Glutamatergic neuron (in vitro differentiated cells): Measurements from ENCODE around the gene MEGF9. TPM values are rescaled to one million over a fixed set of nuclear protein-coding genes. Genes with fewer than 3 reads are reported as not detected.

Source experiments
- DNase-seq: peaks from one replicate; pipeline ENCODE4 v3.0.0; 2022
- H3K27ac Mint-ChIP-seq: one replicate; pipeline ENCODE4 v1.8.0; 2020; ENCODE audit warnings: mild to moderate bottlenecking, mixed read lengths, inconsistent platforms; ENCODE audit not compliant: unreplicated experiment
- H3K27me3 Mint-ChIP-seq: one replicate; pipeline ENCODE4 v1.8.0; 2020; ENCODE audit warnings: mild to moderate bottlenecking, moderate library complexity, mixed read lengths, inconsistent platforms; ENCODE audit not compliant: unreplicated experiment
- H3K36me3 Mint-ChIP-seq: one replicate; pipeline ENCODE4 v1.8.0; 2020; ENCODE audit warnings: mild to moderate bottlenecking, mixed read lengths, inconsistent platforms; ENCODE audit not compliant: unreplicated experiment
- H3K4me1 Mint-ChIP-seq: one replicate; pipeline ENCODE4 v1.8.0; 2020; ENCODE audit warnings: mild to moderate bottlenecking, low read depth, mixed read lengths, inconsistent platforms; ENCODE audit not compliant: unreplicated experiment
- H3K4me3 Mint-ChIP-seq: one replicate; pipeline ENCODE4 v1.8.0; 2020; ENCODE audit warnings: mild to moderate bottlenecking, mixed read lengths, inconsistent platforms; ENCODE audit not compliant: unreplicated experiment
- H3K9me3 Mint-ChIP-seq: one replicate; pipeline ENCODE4 v1.8.0; 2020; ENCODE audit warnings: mild to moderate bottlenecking, moderate library complexity, mixed read lengths, inconsistent platforms; ENCODE audit not compliant: unreplicated experiment
- total RNA-seq: library from RNA; stranded (reverse); fragmentation: NEBNext Ultra II Directional; extraction: Animal tissue kit (Norgen Biotek cat#: 25700); gene quantifications from one replicate; pipeline ENCODE4 v1.2.1, GENCODE V29; 2021; ENCODE audit not compliant: unreplicated experiment
- TF ChIP-seq, protein P1 (sequence below): fragments of 200-600 bp; sonication (generic); IDR thresholded peaks from one replicate; pipeline ENCODE4 v1.5.0; 2021; ENCODE audit not compliant: partially characterized antibody, unreplicated experiment

The MEGF9 gene
- total RNA-seq, 1 donor from 2014 or later = 25.4 TPM

DNA sequence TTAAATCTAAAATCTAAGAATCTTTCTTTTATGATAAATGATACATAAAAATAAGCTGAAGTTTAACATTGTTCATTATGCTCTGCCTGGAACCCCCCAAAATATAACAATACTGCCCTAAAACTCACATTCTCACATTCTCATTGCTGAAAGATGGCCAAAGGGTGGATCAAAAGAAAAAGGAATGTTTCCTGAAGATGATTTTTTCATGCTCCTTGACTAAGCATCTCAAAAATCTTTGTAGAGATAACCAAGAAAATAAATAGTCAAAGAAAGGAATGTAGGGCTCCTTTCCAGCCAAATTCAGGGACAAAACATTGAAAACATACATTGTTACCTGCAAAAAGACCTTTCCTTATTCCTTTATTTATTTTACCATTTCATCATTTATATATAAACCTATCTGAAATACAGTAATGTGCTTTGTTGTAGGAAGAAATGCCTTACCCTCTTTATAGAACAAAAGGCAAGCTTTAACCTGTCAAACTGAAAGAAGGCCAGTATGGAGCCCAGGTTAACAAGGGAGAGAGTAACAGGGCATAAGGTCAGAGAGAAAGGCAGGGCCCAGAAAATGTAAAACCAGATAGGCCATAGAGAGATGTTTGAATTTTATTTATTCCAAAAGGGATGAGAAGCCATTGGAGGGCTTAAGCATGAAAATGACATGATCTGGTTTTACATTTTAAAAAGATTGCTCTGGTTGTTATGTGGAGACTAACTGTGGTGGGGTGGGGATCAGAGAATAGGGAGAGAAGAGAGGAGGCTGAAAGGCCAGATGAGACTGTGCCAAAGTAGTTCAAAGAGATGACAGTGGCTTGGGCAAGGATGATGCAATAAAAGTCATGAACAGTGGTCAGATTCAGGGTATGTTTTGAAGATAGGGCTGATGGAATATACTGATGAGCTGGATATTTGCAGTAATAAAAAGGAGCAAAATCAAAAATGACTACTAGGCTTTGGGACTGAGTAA, 97.0 kb downstream of the MEGF9 start:
- no peak for DNase-seq
- Mint-ChIP-seq H3K27ac (no peak overlapping the region), H3K36me3 (no peaks in the 10 kb centered on the region), H3K4me1 (no peaks in the 10 kb centered on the region), H3K27me3 (no peaks in the 10 kb centered on the region), H3K9me3 (no peaks in the 10 kb centered on the region), H3K4me3 (no peak overlapping the region)
- TF ChIP-seq, protein P1, sequence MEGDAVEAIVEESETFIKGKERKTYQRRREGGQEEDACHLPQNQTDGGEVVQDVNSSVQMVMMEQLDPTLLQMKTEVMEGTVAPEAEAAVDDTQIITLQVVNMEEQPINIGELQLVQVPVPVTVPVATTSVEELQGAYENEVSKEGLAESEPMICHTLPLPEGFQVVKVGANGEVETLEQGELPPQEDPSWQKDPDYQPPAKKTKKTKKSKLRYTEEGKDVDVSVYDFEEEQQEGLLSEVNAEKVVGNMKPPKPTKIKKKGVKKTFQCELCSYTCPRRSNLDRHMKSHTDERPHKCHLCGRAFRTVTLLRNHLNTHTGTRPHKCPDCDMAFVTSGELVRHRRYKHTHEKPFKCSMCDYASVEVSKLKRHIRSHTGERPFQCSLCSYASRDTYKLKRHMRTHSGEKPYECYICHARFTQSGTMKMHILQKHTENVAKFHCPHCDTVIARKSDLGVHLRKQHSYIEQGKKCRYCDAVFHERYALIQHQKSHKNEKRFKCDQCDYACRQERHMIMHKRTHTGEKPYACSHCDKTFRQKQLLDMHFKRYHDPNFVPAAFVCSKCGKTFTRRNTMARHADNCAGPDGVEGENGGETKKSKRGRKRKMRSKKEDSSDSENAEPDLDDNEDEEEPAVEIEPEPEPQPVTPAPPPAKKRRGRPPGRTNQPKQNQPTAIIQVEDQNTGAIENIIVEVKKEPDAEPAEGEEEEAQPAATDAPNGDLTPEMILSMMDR = no peak

DNA sequence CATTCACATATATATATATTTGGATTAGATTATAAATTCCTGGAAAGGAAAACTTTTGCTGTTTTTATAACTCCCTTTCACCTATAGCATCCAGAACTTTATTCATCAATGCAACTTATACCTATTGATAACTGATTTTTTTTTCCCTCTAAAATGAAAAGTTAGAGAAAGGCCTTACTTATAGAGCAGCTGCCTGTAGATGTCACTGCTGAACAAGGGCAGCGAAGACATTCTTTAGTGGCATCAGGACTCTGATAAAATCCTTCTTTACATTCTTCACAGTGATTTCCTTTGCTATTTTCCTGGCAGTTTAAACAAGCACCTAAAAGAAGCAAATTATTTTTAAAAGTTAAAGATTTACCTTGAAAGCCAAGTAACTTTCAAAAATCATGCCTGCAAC, 102.1 kb downstream of the MEGF9 start:
- TF ChIP-seq, protein P1 = no peak
- no peak for DNase-seq
- Mint-ChIP-seq H3K9me3 (no peaks in the 10 kb centered on the region), H3K4me1 (no peaks in the 10 kb centered on the region), H3K36me3 (peaks cover 5% of the 10 kb centered on the region), H3K27me3 (no peaks in the 10 kb centered on the region), H3K27ac (no peak overlapping the region), H3K4me3 (no peak overlapping the region)

DNA sequence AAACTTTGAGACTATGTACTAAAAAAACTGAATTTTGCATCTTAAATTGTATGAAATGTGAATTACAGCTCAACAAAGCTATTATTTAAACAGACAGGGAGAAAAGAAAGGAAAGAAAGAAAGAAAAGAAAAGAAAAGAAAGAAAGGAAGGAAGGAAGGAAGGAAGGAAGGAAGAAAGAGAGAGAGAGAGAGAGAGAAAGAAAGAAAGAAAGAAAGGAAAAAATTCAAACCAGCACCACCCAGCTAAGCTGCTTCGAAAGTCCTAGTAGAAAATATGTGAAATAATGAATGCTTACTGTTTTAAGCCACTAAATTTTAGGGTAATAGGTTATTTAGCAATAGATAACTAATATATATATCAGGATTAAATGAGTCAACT, 102.6 kb downstream of the MEGF9 start:
- TF ChIP-seq, protein P1 = no peak
- H3K27me3 Mint-ChIP-seq = no peaks in the 10 kb centered on the region
- no peak overlapping the region for H3K4me3 Mint-ChIP-seq
- H3K4me1 Mint-ChIP-seq = no peaks in the 10 kb centered on the region
- DNase-seq = no peak
- H3K36me3 Mint-ChIP-seq = peaks cover 5% of the 10 kb centered on the region
- no peak overlapping the region for H3K27ac Mint-ChIP-seq
- H3K9me3 Mint-ChIP-seq = no peaks in the 10 kb centered on the region

DNA sequence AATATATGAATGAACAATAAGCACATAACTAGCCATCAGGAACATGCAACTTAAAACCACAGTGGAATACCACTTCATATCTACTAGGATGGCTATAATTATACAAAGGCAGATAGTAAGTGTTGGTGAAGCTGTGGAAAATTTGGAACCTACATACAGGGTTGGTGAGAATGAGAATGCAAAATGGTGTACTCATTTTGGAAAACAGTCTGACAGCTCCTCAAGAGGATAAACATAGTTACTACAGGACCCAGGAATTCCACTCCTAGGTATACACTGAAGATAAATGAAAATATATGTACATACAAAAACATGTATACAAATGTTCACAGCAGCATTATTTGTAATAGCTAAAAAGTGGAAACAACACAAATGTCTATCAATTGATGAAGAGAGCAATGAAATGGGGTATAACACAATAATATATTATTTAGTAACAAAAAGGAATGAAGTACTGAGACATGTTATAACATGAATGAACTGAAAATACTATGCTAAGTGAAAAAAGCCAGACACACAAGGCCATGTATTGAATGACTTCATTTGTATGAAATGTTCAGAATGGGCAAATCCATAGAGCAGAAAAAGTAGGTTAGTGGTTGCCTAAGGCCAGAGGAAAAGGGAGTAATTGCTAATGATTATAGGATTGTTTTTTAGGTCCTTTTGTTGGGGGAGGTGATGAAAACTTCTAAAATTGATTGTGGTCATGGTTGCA, 103.1 kb downstream of the MEGF9 start:
- Mint-ChIP-seq H3K9me3 (no peaks in the 10 kb centered on the region), H3K27me3 (no peaks in the 10 kb centered on the region), H3K4me1 (no peaks in the 10 kb centered on the region), H3K27ac (no peak overlapping the region), H3K36me3 (peaks cover 5% of the 10 kb centered on the region), H3K4me3 (no peak overlapping the region)
- TF ChIP-seq, protein P1 = peak; percentile 10
- no peak for DNase-seq
